CD4-positive, alpha-beta T cell treated with Interleukin-1 beta for 1 hour (primary cell): ENCODE results near the gene GDI2.
"Not testable (repeated sequence)": the region's sequence is repeated elsewhere in the genome, so short reads cannot be mapped to it uniquely, and the experiment has no call there.

Source experiments
- DNase-seq, 2 donors: peaks; one replicate each; pipeline ENCODE4 v3.0.0-alpha.2; 2020 to 2022

GDI2 gene

GRCh38 chr10:5827841-5828240 lies 14.6 kb upstream of the GDI2 start:
- no peak for DNase-seq

DNA sequence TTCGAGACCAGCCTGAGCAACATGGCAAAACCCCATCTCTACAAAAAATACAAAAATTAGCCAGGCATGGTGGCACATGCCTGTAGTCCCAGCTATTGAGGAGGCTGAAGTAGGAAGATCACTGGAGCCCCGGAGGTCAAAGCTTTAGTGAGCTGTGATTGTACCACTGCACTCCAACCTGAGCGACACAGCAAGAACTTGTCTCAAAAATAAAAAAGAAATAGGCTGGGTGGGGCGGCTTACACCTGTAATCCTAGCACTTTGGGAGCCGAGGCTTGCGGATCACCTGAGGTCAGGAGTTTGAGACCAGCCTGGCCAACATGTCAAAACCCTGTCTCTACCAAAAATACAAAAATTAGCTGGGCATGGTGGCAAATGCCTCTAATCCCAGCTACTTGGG lies 13.3 kb upstream of the GDI2 start:
- not testable (repeated sequence) for DNase-seq

- peak in 1 of 2 donors; percentile 42 for DNase-seq
Measured at GRCh38 chr10:5818894-5819293, 5.7 kb upstream of the GDI2 start.

GRCh38 chr10:5818048-5818331 lies 4.8 kb upstream of the GDI2 start:
- no peak for DNase-seq

DNA sequence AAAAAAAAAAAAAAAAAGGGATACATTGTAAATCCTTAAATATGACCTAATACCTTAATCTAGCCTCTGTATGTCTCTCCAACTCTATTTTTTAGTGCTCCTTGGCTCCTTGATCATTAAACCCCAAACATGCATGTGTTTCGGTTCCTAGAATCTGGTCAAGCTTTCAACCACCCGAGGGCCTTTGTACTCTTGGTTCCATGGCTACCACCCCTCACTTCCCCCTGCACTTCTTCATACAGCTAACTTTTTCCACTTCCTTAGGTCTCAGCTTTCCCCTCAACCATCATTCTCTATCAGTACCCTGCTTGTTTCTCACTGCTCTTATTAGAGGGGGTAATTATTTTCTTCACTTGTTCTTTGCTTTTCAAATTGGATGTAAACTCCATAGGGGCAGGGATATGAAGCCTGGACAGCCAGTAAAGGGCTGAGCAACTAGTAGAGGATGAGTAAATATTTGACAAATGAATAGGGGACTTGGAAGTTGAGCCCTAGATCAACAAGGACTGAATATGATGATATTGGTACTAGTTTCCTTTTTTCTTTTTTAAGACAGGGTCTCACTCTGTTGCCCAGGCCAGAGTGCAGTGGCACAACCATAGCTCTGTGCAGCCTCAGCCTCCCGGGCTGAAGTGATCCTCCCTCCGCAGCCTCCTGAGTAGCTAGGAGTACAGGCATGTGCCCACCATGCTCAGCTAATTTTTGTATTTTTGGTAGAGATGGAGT lies 4.3 kb upstream of the GDI2 start:
- peak in 1 of 2 donors; percentile 21 for DNase-seq

DNA sequence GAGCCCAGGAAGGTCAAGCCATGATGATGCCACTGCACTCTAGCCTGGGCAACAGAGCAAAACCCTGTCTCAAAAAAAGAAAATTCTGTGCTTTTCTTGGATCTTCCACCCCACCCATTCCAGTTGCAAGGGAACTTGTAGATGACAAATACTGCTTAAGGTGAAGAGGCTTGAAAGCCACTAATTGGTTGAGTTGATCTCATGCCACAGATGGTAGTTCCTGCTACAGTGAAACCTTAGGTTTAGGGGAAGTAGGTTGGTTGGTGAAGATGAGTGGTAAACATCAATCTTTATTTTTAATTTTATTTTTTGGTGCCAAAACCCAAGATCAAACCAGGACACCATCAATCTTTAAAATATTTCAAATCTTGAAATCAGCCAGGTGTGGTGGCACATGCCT lies 2.9 kb upstream of the GDI2 start:
- DNase-seq: no peak

DNA sequence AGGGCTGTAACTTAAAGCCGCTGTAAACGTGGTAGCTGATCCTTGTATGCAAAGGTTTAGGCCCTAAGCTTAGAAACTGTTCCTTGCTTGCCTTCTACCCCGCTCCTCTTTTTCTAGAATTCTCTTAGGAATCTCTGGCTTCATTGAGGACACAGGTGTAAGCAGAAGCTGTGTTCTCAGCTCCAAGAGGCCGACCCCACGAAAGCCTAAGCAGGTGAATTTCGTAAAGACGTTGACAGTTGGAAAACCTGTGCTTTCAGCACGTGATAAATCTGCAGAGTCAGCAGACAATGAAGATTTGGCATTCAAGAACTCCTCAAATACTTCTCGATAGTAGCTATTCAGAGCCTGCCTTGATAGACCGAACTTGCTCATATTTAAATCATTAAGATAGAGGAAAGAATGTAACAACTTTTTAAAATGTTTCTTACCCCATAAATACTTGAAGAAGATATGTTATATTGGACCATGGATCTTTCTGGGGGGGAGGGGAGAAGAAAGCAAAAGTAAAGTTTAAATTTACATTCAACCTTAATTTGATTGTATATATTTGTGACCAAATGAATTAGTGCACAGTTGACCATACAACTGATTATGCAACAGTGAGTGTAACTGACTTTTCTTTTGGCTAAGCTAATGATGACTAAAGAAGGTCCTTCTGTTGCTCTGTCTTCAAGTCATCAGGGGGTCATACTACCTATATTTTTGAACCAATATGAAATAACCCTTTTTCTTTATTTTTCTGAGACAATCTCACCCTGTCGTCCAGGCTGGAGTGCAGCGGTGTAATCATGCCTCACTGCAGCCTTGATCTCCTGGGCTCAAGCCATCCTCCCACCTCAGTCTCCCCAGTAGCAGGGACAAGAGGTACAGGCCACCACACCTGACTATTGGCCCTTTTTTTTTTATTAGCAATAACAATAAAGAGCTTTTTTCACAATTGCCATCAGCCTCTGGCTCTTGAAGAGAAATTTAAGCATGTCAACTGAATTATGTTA lies 1.2 kb upstream of the GDI2 start:
- no peak for DNase-seq

DNA sequence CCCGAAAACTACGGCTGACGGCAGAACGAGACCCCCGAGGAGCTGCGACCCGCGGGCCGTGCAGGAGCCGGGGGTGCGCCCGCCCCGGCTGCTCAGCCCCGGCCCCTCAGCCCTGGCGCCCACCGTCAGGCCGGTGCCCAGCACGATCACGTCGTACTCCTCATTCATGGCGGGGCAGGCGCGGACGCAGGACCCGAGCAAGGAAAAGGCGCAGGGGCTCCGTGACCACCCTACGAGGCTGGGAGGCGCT lies 218 bp downstream of the GDI2 start:
- DNase-seq: no peak

DNA sequence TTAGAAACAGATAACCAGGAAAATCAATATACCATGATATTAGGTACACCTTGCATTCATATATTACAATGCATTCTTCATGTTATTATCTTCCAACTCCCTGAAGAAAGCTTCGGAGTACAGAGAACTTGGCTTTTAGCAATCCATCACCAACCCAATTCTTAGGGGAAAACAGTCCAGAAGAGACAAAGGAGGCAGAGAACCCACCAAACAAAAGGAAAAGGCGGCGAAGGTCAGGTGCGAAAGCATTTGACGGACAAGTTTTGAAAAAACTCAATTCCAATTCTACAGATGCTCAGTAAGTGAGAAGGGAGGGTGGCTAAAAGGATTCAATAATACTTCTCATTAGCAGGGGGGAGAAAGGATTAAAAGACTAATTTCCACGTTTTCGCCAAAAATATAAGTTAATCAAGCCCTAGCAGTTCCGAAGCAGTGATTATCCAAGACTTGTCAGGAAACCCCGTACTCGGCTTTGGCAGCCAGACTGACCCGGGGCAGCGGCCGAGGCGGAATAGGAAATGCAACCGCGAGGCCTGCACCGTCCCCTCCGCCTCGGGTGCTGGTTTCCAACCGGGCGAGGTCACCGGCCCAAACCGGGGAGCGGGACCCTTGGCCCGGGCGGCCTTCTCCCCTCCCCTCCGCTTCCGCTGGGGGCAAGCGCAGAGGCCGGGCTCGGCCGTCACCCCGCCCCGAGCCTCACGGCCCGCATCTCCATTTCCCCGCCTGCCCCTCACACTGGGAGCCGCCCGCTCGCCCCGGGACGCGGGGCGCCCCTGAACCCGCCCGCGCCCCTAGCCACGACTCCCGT lies 747 bp downstream of the GDI2 start:
- peak; percentile 36 to 40 for DNase-seq

DNA sequence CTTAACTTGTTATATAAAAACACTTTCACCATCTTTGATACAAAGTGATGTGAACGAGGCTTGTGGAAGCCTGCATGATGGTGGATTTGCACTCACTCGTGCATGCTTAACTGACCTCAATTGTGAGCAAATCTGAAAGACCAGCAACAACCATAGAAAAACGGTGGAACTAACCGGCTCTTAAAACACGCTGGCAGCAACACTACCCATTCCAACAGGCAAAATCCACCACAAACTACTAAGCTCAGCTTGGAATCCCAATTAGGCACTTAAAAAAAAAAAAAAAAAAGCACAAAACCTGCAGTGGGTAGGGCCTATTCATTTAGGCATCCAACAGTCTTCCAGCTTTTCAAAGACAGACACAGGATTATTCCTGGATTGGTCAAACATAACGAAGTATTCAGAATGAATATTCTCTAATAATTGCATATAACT lies 1.8 kb downstream of the GDI2 start:
- DNase-seq: no peak

DNA sequence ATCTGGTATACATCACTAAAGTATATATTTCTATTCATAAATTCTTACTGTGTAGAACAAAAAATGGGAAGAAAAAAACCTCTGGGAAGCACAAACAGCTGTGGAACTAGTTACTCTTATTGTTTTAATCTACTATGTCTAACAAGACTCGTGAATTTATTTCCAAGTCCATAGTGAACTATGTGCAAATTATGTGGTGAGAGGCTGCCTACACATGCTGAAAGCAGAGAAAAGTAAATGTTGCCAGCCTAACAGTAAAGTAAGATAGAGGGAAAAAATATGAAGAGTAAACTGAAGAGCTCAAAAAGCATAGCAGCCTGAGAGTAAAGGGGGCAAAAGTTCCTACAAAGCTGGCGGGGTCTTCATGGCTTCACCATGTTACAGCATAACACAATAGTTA lies 3.0 kb downstream of the GDI2 start:
- DNase-seq: no peak

- DNase-seq: peak in 1 of 2 donors; percentile 38
Measured at GRCh38 chr10:5809527-5810154, 3.6 kb downstream of the GDI2 start.

DNA sequence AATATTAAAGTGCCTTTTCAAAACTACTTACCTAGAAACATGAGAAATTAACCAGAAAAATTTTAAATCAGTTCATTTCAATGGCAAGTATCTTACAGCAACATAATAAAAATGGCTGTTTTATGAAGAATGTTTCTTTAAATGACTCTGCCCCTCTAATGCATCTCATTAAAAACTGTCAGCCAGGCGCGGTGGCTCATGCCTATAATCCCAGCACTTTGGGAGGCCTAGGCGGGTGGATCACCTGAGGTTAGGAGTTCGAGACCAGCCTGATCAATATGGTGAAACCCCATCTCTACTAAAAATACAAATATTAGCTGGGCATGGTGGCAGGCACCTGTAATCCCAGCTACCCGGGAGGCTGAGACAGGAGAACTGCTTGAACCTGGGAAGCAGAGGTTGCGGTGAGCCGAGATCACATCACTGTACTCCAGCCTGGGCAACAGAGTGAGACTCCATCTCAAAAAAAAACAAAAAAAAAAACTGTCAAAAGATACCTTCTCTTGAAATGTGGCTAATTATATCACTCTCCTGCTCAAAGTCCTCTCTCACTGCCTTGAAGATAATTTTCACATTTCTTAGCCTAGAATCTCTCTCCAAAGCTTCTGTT lies 4.3 kb downstream of the GDI2 start:
- DNase-seq: not testable (repeated sequence)

DNA sequence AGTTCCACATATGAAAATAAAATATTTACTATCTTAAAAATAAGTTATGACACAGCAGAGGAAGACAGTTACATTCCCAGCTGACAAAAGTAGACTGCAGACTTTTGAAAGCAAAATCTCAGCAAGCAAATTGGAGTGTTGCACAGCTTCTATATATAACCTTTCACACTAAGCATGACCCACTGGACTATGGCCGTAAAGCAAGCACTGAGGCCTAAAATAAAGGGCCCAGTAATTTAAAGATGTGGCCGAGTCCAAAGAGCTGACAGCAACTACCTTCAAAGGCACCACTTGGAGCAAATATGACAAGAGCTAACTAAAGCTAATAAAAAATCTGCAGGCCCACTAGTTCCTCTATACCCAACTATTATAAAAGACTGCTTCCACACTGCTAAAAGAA lies 6.5 kb downstream of the GDI2 start:
- no peak for DNase-seq

DNA sequence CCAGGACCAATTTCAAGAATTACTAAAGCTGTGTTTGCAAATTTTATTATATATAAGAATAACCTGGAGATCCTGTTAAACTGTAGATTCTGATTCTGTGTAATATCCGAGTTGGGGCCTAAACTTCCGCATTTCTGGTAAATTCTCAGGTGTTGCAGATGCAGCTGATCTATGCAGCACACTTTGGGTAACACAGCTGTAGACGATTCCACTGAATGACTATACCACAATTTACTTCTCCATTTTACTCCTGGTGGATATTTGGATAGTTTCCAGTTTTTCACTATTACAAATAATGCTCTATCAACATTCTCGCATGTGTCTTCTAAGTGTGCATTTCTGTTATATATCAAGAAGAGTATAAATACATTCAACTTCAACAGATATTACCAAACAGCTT lies 7.5 kb downstream of the GDI2 start:
- DNase-seq: no peak

- DNase-seq: no peak
Measured at GRCh38 chr10:5805260-5805659, 8.0 kb downstream of the GDI2 start.

DNA sequence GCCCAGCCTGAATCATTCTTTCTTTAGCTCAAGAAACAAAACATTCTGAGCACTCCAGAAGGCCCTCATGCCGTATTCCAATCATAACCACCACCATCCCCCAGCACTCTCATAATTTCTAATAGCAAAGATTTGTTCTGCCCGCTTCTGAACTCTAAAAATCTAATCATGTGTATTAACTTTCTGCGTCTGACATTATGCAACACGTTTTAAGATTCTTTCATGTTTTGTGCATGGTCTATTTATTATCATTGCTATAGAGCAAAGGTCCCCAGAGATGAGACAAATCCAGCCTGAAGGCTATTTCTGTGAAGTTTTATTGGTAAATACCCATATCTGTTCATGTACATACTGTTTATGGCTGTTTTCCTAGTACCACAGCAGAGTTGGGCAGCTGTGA lies 8.8 kb downstream of the GDI2 start:
- DNase-seq: no peak

DNA sequence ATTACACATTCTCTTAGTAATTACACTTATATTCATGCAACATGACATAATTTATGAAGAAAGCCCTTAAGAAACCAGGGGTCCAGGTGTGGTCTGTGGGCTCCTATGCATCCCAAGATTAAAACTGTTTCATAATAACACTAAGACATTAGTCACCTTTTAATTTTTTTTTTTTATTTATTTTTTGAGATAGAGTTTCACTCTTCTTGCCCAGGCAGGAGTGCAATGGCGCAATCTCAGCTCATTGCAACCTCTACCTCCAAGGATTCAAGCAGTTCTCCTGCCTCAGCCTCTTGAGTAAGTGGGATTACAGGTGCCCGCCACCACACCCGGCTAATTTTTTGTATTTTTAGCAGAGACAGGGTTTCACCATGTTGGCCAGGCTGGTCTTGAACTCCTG lies 12.5 kb downstream of the GDI2 start:
- no peak for DNase-seq

DNA sequence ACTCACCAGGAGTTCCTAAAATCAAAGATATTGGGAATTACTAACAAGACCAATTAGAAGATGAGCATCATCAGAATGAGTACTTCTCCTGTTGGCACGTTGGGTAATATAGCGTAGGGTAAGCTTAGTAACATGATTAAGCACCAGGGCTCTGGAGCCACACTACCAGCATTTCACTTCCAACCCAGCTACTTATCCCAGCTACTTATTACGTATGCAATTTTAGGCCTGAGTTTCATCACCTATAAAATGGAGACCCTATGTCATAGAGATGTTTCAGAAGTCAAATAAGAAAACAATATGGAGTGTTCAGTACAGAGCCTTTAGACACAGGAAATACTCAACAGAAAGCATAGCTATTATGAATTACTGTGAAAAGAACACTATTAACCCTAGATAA lies 19.0 kb downstream of the GDI2 start:
- DNase-seq: no peak

- DNase-seq: no peak
Measured at GRCh38 chr10:5789626-5790025, 23.6 kb downstream of the GDI2 start.

DNA sequence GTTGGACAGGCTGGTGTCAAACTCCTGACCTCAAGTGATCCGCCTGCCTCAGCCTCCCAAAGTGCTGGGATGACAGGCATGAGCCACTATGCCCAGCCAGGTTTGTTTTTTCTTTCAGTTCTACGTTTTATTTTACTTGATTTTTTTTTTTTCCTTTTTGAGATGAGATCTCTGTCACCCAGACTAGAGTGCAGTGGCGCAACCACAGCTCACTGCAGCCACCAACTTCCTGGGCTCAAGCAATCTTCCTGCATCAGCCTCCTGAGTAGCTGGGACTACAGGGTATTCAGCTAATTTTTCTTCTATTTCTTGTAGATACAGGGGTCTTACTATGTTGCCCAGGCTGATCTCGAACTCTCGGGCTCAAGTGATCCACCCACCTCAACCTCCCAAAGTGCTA lies 24.3 kb downstream of the GDI2 start:
- DNase-seq: no peak

DNA sequence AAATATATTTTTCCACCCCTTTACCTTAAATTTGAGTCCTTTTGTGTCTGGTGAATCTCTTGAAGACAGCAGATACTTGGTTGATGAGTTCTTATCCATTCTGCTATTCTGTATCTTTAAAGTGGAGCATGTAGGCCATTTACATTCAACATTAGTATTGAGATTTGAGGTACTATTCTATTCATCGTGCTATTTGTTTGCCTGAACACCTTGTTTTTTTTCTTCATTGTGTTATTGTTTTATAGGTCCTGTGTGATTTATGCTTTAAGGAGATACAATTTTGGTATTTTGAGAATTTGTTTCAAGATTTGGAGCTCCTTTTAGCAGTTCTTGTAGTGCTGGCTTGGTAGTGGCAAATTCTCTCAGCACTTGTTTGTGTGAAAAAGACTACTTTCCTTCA lies 29.9 kb downstream of the GDI2 start:
- no peak for DNase-seq

- no peak for DNase-seq
Measured at GRCh38 chr10:5782174-5782573, 31.1 kb downstream of the GDI2 start.
